ENCODE data around the gene KRT81. TPM values are rescaled to one million over a fixed set of nuclear protein-coding genes. Genes with fewer than 3 reads are reported as not detected.

The KRT81 gene
- total RNA-seq, 1 experiment from 2014 or later, result 0.70 TPM

- ATAC-seq, result no peak
- no peaks in the 10 kb centered on the region for H3K4me1 Mint-ChIP-seq
- ChIA-PET CTCF (interaction anchor here (2.7 to 4.1 kb wide), 2 partner anchors 12 to 17 kb away, joined by 12 to 26 read pairs; no protein-coding TSS in a partner anchor), POLR2A (no interaction called here)
- H3K4me3 Mint-ChIP-seq, result no peak overlapping the region
- no peak for DNase-seq (ENCODE audit: low spot score)
- no peaks in the 10 kb centered on the region for H3K36me3 Mint-ChIP-seq
- H3K9me3 Mint-ChIP-seq, result no peaks in the 10 kb centered on the region
- no peak for TF ChIP-seq EMX1 (CRISPR knock-in tag; IDR thresholded peaks at IDR 0.05)
- H3K27ac Mint-ChIP-seq, result no peak overlapping the region
- peaks cover 3% of the 10 kb centered on the region for H3K27me3 Mint-ChIP-seq (ENCODE audit: low read depth)
Measured at GRCh38 chr12:52295663-52296062, 4.3 kb upstream of the KRT81 start.

GRCh38 chr12:52294803-52295202 lies 3.5 kb upstream of the KRT81 start:
- no peaks in the 10 kb centered on the region for H3K36me3 Mint-ChIP-seq
- peaks cover 3% of the 10 kb centered on the region for H3K27me3 Mint-ChIP-seq (ENCODE audit: low read depth)
- ChIA-PET CTCF (interaction anchor here (0.9 to 4.1 kb wide), 4 partner anchors 13 to 123 kb away, joined by 3 to 26 read pairs (median 8); no protein-coding TSS in a partner anchor), POLR2A (no interaction called here)
- no peak for TF ChIP-seq ERG (CRISPR knock-in tag; IDR thresholded peaks at IDR 0.05)
- no peak for TF ChIP-seq CREB1 (CRISPR knock-in tag; IDR thresholded peaks at IDR 0.05)
- no peak for TF ChIP-seq STAT6 (CRISPR knock-in tag; conservative IDR thresholded peaks at IDR 0.05; ENCODE audit: low read depth)
- TF ChIP-seq ZNF138 (CRISPR knock-in tag; conservative IDR thresholded peaks at IDR 0.05), result no peak
- no peak for TF ChIP-seq HMGXB4 (CRISPR knock-in tag; IDR thresholded peaks at IDR 0.05)
- TF ChIP-seq OVOL2 (CRISPR knock-in tag; IDR thresholded peaks at IDR 0.05; ENCODE audit: borderline replicate concordance), result no peak
- TF ChIP-seq, protein P1, sequence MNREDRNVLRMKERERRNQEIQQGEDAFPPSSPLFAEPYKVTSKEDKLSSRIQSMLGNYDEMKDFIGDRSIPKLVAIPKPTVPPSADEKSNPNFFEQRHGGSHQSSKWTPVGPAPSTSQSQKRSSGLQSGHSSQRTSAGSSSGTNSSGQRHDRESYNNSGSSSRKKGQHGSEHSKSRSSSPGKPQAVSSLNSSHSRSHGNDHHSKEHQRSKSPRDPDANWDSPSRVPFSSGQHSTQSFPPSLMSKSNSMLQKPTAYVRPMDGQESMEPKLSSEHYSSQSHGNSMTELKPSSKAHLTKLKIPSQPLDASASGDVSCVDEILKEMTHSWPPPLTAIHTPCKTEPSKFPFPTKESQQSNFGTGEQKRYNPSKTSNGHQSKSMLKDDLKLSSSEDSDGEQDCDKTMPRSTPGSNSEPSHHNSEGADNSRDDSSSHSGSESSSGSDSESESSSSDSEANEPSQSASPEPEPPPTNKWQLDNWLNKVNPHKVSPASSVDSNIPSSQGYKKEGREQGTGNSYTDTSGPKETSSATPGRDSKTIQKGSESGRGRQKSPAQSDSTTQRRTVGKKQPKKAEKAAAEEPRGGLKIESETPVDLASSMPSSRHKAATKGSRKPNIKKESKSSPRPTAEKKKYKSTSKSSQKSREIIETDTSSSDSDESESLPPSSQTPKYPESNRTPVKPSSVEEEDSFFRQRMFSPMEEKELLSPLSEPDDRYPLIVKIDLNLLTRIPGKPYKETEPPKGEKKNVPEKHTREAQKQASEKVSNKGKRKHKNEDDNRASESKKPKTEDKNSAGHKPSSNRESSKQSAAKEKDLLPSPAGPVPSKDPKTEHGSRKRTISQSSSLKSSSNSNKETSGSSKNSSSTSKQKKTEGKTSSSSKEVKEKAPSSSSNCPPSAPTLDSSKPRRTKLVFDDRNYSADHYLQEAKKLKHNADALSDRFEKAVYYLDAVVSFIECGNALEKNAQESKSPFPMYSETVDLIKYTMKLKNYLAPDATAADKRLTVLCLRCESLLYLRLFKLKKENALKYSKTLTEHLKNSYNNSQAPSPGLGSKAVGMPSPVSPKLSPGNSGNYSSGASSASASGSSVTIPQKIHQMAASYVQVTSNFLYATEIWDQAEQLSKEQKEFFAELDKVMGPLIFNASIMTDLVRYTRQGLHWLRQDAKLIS (CRISPR knock-in tag; IDR thresholded peaks at IDR 0.05; ENCODE audit: borderline replicate concordance), result no peak
- TF ChIP-seq ZNF671 (CRISPR knock-in tag; IDR thresholded peaks at IDR 0.05), result no peak
- TF ChIP-seq TEAD1 (CRISPR knock-in tag; IDR thresholded peaks at IDR 0.05), result no peak
- no peak for TF ChIP-seq ZNF396 (CRISPR knock-in tag; IDR thresholded peaks at IDR 0.05; ENCODE audit: borderline replicate concordance)
- no peak for TF ChIP-seq FOXK1 (CRISPR knock-in tag; IDR thresholded peaks at IDR 0.05)
- TF ChIP-seq ZNF416 (CRISPR knock-in tag; IDR thresholded peaks at IDR 0.05), result no peak
- no peak for TF ChIP-seq EMX1 (CRISPR knock-in tag; IDR thresholded peaks at IDR 0.05)
- no peak for TF ChIP-seq ESRRA (CRISPR knock-in tag; IDR thresholded peaks at IDR 0.05; ENCODE audit: borderline replicate concordance)
- no peak for TF ChIP-seq ZNF512 (CRISPR knock-in tag; IDR thresholded peaks at IDR 0.05; ENCODE audit: borderline replicate concordance)
- TF ChIP-seq ARID4B (CRISPR knock-in tag; IDR thresholded peaks at IDR 0.05; ENCODE audit: borderline replicate concordance), result no peak
- TF ChIP-seq FOXJ3 (CRISPR knock-in tag; IDR thresholded peaks at IDR 0.05; ENCODE audit: borderline replicate concordance), result no peak
- no peak for TF ChIP-seq KAT7 (CRISPR knock-in tag; IDR thresholded peaks at IDR 0.05; ENCODE audit: borderline replicate concordance)
- no peak for TF ChIP-seq TP53 (CRISPR knock-in tag; IDR thresholded peaks at IDR 0.05)
- TF ChIP-seq SOX15 (CRISPR knock-in tag; IDR thresholded peaks at IDR 0.05), result no peak
- no peaks in the 10 kb centered on the region for H3K4me1 Mint-ChIP-seq
- no peaks in the 10 kb centered on the region for H3K9me3 Mint-ChIP-seq
- no peak overlapping the region for H3K27ac Mint-ChIP-seq
- DNase-seq (ENCODE audit: low spot score) (no peak), ATAC-seq (no peak)
- H3K4me3 Mint-ChIP-seq, result no peak overlapping the region

Measured in WTC11 (cell line).